Measurements from ENCODE around the gene FAM163B.

The FAM163B gene

GRCh38 chr9:133580419-133580738 lies 28.8 kb downstream of the FAM163B start:
- DNase-seq, result no peak

- DNase-seq, result no peak
Observed at GRCh38 chr9:133579601-133580418, 29.4 kb downstream of the FAM163B start.

GRCh38 chr9:133578524-133579441 lies 30.4 kb downstream of the FAM163B start:
- no peak for DNase-seq

- no peak for DNase-seq
Observed at GRCh38 chr9:133577737-133578112, 31.5 kb downstream of the FAM163B start.

- DNase-seq, result no peak
Observed at GRCh38 chr9:133576875-133577736, 32.1 kb downstream of the FAM163B start.

- DNase-seq, result no peak
Observed at GRCh38 chr9:133576031-133576874, 32.9 kb downstream of the FAM163B start.

- no peak for DNase-seq
Observed at GRCh38 chr9:133575186-133576030, 33.8 kb downstream of the FAM163B start.

- DNase-seq, result no peak
Observed at GRCh38 chr9:133574771-133575170, 34.4 kb downstream of the FAM163B start.

GRCh38 chr9:133573791-133574515 lies 35.2 kb downstream of the FAM163B start:
- no peak for DNase-seq

GRCh38 chr9:133572821-133573361 lies 36.3 kb downstream of the FAM163B start:
- DNase-seq, result no peak

GRCh38 chr9:133571896-133572595 lies 37.1 kb downstream of the FAM163B start:
- no peak for DNase-seq

- DNase-seq, result no peak
Observed at GRCh38 chr9:133571391-133571890, 37.7 kb downstream of the FAM163B start.

- DNase-seq, result no peak
Observed at GRCh38 chr9:133570691-133571080, 38.5 kb downstream of the FAM163B start.

- DNase-seq, result no peak
Observed at GRCh38 chr9:133569891-133570690, 39.1 kb downstream of the FAM163B start.

GRCh38 chr9:133569121-133569785 lies 39.9 kb downstream of the FAM163B start:
- DNase-seq, result no peak

- DNase-seq, result no peak
Observed at GRCh38 chr9:133568186-133568585, 41.0 kb downstream of the FAM163B start.

- DNase-seq, result no peak
Observed at GRCh38 chr9:133566817-133567216, 42.4 kb downstream of the FAM163B start.

- no peak for DNase-seq
Observed at GRCh38 chr9:133566382-133566781, 42.8 kb downstream of the FAM163B start.
